ENCODE results near the gene IP6K2. TPM values are rescaled to one million over a fixed set of nuclear protein-coding genes. Genes with fewer than 3 reads are reported as not detected.

IP6K2 gene, protein sequence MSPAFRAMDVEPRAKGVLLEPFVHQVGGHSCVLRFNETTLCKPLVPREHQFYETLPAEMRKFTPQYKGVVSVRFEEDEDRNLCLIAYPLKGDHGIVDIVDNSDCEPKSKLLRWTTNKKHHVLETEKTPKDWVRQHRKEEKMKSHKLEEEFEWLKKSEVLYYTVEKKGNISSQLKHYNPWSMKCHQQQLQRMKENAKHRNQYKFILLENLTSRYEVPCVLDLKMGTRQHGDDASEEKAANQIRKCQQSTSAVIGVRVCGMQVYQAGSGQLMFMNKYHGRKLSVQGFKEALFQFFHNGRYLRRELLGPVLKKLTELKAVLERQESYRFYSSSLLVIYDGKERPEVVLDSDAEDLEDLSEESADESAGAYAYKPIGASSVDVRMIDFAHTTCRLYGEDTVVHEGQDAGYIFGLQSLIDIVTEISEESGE
- total RNA-seq (2022; extraction: Qiagen RNA extraction; ENCODE audit: low read depth), result 46.3 to 49.1 TPM (median 48.9 TPM) in 5 replicates

DNA sequence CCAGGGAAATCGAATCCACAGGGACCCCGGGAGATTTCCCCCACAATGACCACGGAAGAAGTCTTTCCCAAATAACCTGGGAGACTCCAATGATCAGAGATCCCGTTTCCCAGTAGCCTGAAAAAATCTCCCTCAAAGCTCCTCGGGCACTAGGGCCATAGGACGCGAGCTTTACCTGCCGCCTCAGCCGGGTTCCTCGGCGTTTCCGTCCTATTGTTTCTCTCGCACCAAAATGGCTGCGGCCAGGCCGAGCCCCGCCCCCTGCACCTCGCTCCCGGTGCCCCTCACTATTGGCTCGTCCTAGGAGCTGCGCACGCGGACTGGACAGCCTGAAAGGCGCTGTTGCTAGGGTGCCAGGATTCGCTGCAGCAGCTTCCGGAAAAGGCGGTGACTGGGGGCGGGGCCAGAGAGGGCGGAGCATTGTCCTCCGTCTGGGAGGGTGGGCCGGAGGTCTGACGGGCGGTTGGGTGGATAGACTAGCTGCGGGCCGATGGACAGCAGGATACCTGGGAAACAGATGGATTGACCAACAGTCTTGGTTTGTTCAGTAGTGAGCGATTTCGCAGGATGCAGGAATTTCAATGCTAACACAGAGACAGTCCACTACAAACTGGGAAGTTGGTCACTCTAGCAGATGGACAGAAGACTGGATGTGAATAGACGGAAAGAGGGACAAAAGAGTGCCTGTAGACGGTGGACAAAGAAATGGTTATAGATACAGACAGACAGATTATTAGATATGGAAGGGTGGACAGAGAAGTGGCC is at the start of gene IP6K2:
TSS of gene IP6K2 (minus strand) at position 240 of the 765 bp plus-strand sequence. CDS start 21,930 bp downstream, outside the sequence.

DNA sequence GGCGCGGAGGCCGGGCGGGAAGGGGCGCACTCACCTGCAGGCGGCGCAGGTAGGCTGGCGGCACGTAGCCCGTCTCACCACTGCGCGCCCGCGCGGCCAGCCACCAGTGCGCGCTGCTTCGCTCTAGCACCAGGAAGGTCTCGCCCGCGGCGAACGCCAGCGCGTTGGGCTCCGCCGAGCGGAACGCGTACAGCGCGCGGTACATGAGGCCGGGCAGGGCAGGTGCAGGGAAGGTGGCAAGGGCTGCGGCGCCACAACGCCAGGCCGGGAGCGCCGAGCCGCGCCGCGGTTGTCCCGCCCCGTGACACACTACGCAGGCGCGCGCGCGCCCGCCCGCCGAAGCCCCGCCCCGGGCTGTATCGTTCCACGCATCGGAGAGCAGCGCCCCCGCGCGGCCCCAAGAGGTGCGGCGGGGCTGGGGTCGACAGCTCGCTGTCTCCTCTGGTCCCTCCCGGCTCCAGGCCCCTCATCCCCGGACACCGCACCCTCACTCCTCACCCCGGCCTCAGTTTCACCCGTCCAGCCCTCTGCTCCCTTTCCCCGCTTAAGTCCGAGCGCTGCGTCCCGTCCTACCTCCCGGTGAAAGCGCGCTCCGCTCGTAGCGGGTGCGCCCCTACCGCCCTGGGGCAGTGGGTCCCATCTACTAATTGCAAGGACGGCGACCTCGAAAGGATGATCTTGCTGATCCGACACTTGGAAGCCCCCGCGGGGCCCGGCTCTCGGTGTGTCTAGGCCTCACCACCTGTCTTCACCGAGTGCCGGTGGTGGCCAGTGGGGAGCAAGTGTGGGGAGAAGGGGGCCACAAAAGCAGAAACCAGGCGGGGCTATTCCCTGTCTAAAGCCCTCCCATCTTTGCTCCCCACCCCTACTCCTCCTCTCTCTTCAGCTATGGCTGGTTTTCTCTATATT is 31.2 kb downstream of the IP6K2 start, which contains the start of gene NCKIPSD:
TSS of gene NCKIPSD (minus strand) at position 313 of the 909 bp plus-strand sequence. CDS start at position 205, 108 bp downstream.

DNA sequence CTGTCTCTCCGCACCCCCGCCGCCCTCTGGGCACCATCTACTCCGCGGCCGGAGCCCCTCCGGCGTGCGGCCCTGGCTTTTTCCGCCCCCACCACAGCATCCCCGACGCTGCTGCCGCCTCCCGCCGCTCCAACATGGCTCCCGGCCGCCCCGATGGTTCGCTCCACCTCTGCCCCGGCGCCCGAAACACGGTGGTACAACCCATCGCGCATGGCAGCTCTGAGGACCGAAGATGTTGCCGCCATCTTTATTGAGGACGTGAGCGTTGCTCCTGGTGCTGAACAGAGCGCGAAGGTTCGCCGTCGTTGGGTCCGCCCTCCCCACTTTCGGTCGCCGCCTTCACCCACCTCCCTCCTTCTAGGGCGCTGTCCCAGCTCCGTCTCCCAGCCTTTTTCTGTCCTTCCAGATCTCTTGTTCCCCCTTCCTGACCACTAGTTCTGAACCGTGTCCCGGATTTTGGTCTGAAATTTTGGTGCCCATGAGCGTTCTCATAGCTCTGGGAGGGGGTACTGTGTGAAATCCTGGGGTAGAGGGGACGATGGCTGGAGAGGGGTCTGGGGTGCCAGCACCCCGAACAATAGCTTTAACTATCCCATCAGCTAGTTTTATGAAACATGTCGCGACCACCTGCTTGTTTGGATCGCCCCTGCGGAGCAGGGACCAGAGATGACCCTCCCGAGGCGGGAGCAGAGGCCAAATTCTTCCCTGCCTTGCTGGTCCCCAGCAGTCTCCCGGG is 54.1 kb downstream of the IP6K2 start, which contains the start of gene CELSR3:
TSS of gene CELSR3 (minus strand) at position 134 of the 736 bp plus-strand sequence. CDS start 252 bp downstream, outside the sequence.

Other genes starting within 250 kb of the IP6K2 start
- gene SHISA5, start 213.0 kb downstream of the IP6K2 start, total RNA-seq (2022; extraction: Qiagen RNA extraction; ENCODE audit: low read depth), result 83.6 to 137 TPM (median 127 TPM) in 5 replicates
- gene PFKFB4, start 160.4 kb downstream of the IP6K2 start, total RNA-seq (2022; extraction: Qiagen RNA extraction; ENCODE audit: low read depth), result 10.8 to 18.0 TPM (median 13.9 TPM) in 5 replicates
- 4.6 to 11.7 TPM (median 8.9 TPM) in 5 replicates for gene UCN2, start 153.4 kb downstream of the IP6K2 start, total RNA-seq (2022; extraction: Qiagen RNA extraction; ENCODE audit: low read depth)
- 93.6 to 227 TPM (median 182 TPM) in 5 replicates for gene COL7A1, start 121.9 kb downstream of the IP6K2 start, total RNA-seq (2022; extraction: Qiagen RNA extraction; ENCODE audit: low read depth)
- 154 to 191 TPM (median 182 TPM) in 5 replicates for gene UQCRC1, start 107.6 kb downstream of the IP6K2 start, total RNA-seq (2022; extraction: Qiagen RNA extraction; ENCODE audit: low read depth)
- not detected in 5 replicates for gene TMEM89, start 95.5 kb downstream of the IP6K2 start, total RNA-seq (2022; extraction: Qiagen RNA extraction; ENCODE audit: low read depth)
- gene SLC26A6, start 81.8 kb downstream of the IP6K2 start, total RNA-seq (2022; extraction: Qiagen RNA extraction; ENCODE audit: low read depth), result 14.6 to 23.6 TPM (median 19.8 TPM) in 5 replicates
- 2.5 to 5.7 TPM (median 5.1 TPM) in 5 replicates for gene CELSR3, start 54.3 kb downstream of the IP6K2 start, total RNA-seq (2022; extraction: Qiagen RNA extraction; ENCODE audit: low read depth)
- 4.9 to 11.4 TPM (median 9.2 TPM) in 5 replicates for gene NCKIPSD, start 31.3 kb downstream of the IP6K2 start, total RNA-seq (2022; extraction: Qiagen RNA extraction; ENCODE audit: low read depth)
- 13.8 to 22.2 TPM (median 18.4 TPM) in 5 replicates for gene PRKAR2A, start 130.7 kb upstream of the IP6K2 start, total RNA-seq (2022; extraction: Qiagen RNA extraction; ENCODE audit: low read depth)
- gene SLC25A20, start 181.7 kb upstream of the IP6K2 start, total RNA-seq (2022; extraction: Qiagen RNA extraction; ENCODE audit: low read depth), result 10.2 to 13.8 TPM (median 11.1 TPM) in 5 replicates
- gene ARIH2, start 201.6 kb upstream of the IP6K2 start, total RNA-seq (2022; extraction: Qiagen RNA extraction; ENCODE audit: low read depth), result 55.3 to 61.3 TPM (median 60.6 TPM) in 5 replicates